Stimulated activated CD4-positive, alpha-beta T cell treated with anti-CD3 and anti-CD28 coated beads, Interleukin-4, amount 100 ng/mL, for 1 hour (primary cell): ENCODE measurements around the gene OBSCN.

Experiments
- DNase-seq: peaks from one replicate; pipeline ENCODE4 v3.0.0-alpha.2; 2020

OBSCN gene

DNA sequence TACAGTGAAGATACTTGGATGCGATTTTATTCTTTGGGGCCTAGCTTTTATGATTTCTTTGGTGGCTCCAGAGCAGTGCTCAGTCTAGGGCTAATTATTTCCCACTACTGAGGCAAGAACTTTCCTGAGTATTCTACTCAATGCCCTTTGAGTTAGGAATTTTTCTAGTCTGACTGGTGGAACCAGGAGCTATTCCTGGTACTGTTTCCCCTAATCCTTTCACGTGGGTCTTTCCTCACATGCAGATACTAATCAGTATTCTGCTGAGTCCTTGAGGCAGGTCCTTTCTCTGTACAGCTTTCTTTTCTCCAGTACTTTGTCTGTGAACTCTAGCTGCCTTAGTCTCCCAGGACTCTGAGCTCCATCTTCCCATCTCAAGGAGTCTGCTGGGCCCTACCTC lies 122.0 kb downstream of the OBSCN start:
- no peak for DNase-seq

GRCh38 chr1:228332797-228333738 lies 125.2 kb downstream of the OBSCN start:
- no peak for DNase-seq

GRCh38 chr1:228333739-228334115 lies 125.9 kb downstream of the OBSCN start:
- DNase-seq: no peak

DNA sequence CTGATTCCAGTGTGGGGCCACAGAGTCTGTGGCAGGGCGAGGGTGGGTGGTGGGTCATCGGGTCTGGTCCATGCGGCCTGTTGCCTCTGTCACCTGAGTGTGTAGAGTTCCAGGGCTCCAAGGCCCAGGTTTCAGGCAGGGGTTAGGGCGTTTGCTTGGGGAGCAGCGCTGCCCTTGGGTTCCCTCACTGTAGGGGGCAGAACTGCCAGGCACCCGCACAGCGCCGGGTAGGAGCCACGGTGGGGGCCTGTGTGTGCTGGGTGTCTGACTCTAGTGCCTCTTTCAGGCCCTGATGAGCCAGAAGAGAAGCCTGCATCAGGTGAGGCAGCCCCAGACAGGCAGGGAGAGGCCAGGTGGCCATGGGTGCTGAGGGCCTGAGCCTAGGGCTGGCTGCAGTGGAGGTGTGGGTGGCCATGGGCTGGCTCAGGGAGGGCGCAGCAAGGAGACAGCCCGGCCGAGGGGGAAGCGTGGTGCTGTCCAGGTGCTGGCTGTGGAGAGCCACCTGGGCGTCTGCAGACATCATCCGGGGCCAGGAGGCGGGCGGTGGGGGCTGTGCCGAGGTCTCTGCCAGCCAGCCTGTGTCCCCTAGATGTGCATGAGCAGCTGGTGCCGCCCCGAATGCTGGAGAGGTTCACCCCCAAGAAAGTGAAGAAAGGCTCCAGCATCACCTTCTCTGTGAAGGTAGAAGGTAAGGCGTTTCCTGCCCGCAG lies 126.5 kb downstream of the OBSCN start:
- no peak for DNase-seq

DNA sequence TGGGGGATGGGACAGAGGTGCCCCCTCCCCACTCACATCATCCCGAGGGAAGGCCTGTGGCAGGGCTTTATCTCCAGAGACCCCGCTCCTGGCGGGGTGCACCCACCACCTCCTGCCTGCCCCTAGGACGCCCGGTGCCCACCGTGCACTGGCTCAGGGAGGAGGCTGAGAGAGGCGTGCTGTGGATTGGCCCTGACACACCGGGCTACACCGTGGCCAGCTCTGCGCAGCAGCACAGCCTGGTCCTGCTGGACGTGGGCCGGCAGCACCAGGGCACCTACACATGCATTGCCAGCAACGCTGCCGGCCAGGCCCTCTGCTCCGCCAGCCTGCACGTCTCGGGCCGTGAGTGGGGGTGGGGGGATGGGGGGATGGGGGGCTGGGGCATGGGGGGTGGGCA lies 127.1 kb downstream of the OBSCN start:
- no peak for DNase-seq

DNA sequence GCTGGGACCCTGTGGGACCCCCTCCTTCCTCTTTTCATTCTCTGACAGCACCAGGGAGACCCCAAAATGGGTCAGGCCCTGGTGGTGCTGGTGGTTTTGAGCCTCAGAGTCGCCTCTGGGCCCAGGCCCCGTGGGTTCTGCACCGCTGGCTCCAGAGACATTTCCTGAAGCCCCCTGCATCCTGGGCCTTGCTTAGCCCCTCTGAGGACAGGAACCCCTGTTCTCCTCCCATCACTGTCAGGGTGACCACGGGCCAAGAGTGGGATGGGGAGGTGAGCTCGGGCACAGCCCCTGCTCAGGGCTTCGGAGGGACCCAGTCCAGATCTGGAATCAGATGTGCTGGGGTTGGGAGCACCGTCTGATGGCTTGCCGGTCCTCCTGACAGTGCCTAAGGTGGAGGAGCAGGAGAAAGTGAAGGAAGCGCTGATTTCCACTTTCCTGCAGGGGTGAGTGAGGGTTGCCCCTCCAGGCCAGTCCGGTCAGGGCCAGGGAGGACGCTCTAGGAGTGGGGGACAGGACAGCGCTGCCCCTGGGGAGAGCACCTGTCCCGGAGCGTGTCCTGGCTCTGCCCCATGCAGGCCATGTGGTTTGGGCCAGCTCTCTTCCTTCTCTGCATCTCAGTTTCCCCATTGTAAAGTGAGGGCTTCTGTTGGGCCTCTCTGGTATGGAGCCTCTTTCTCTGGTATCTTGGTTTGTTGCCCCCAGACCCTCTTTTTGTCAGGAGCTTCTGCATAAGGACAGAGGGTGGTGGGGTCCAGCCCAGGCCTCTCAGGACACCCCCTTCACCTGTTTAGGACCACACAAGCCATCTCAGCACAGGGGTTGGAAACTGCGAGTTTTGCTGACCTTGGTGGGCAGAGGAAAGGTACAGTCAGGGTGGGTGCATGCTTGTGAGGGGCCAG lies 127.8 kb downstream of the OBSCN start:
- no peak for DNase-seq

- no peak for DNase-seq
These were observed 128.6 kb downstream of the OBSCN start for GRCh38 chr1:228336308-228337030.

GRCh38 chr1:228337031-228337564 lies 129.3 kb downstream of the OBSCN start:
- no peak for DNase-seq

DNA sequence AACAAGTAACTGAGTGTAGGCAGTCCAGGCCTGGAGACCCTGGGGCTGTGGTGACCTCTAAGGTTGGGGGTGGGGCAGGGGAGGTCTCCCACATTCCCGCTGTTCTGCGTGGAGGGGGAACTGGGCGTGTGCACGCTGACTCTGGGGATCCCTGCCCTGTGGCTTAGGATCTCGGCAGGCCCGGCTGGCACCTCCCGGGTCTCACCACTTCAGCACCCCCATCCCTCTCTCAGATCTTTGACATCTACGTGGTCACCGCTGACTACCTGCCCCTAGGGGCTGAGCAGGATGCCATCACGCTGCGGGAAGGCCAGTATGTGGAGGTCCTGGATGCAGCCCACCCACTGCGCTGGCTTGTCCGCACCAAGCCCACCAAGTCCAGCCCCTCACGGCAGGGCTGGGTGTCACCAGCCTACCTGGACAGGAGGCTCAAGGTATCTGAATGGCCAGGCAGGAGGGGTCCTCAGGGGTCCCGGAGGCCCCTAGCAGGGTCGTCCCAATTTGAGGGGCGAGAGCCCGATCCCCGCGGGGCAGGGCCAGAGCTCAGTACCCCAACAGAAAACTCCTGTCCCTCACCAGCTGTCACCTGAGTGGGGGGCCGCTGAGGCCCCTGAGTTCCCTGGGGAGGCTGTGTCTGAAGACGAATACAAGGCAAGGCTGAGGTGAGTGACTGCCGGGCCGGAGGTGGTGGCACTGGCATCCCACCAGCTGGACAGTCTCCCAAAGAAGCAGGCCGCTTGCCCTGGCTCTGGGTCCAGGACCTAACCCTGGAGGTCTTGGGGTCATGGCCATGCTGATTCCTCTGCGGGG lies 130.1 kb downstream of the OBSCN start:
- DNase-seq: no peak

GRCh38 chr1:228338521-228339051 lies 130.7 kb downstream of the OBSCN start:
- no peak for DNase-seq

GRCh38 chr1:228339059-228339704 lies 131.3 kb downstream of the OBSCN start:
- DNase-seq: no peak

DNA sequence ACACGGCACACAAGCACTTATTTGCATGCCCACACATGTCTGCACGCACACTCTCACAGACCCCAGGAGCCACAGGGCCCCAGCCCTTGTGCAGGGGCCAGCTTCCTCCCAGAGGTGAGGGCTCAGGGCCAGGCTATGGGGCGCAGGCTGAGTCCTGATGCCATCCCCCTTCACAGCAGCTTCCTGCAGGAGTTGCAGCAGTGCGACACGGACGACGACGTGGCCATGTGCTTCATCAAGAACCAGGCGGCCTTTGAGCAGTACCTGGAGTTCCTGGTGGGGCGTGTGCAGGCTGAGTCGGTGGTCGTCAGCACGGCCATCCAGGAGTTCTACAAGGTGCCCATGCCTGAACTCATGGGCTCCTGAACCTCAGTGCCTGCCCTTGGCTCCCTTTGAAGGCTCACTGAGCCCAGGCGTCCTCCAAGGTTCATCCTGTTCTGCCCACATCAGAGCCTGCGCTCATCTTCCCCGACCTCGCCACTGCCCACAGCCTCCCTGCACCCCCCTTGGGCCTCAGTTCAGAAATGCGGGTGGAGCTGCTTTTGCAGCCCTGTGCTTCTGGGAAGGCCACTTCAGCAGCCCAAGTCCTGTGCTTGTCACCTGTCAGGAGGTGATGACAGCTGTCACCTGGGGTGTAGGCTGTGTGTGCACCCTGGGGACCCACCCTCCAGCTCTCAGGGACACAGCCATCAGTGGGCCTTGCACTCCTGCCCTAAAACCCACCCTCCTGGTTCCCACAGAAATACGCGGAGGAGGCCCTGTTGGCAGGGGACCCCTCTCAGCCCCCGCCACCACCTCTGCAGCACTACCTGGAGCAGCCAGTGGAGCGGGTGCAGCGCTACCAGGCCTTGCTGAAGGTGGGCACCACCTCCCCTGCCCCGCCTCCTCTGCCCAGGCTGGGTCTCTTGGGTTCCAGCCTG lies 132.2 kb downstream of the OBSCN start:
- no peak for DNase-seq

DNA sequence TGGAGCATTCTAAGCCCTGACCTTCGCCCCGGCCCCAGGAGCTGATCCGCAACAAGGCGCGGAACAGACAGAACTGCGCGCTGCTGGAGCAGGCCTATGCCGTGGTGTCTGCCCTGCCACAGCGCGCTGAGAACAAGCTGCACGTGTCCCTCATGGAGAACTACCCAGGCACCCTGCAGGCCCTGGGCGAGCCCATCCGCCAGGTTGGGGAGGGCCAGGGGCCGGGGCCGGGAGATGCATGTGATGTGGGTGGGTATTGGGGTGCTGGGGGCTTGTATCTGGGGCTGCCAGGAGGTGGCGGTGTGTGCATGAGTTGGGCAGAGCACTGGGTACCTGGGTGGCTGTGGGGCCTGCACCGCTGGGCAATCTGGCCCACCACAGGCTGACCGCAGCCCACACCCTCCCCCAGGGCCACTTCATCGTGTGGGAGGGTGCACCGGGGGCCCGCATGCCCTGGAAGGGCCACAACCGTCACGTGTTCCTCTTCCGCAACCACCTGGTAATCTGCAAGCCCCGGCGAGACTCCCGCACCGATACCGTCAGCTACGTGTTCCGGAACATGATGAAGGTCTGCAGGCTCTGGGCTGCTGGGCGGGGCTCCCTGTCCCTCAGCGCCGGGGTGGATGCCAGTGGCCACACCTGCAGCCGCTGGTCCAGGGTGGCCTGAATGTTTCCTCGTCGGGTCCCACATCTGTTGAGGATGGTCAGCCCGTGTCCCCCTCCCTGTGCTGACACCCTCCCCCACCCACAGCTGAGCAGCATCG lies 133.0 kb downstream of the OBSCN start:
- no peak for DNase-seq

- DNase-seq: no peak
These were observed 133.6 kb downstream of the OBSCN start for GRCh38 chr1:228341450-228341813.

- DNase-seq: no peak
These were observed 134.2 kb downstream of the OBSCN start for GRCh38 chr1:228341814-228342626.

GRCh38 chr1:228342627-228343190 lies 134.9 kb downstream of the OBSCN start:
- DNase-seq: no peak

- DNase-seq: no peak
These were observed 135.4 kb downstream of the OBSCN start for GRCh38 chr1:228343191-228343661.
